ENCODE measurements around the gene PRDM16.

PRDM16 gene

DNA sequence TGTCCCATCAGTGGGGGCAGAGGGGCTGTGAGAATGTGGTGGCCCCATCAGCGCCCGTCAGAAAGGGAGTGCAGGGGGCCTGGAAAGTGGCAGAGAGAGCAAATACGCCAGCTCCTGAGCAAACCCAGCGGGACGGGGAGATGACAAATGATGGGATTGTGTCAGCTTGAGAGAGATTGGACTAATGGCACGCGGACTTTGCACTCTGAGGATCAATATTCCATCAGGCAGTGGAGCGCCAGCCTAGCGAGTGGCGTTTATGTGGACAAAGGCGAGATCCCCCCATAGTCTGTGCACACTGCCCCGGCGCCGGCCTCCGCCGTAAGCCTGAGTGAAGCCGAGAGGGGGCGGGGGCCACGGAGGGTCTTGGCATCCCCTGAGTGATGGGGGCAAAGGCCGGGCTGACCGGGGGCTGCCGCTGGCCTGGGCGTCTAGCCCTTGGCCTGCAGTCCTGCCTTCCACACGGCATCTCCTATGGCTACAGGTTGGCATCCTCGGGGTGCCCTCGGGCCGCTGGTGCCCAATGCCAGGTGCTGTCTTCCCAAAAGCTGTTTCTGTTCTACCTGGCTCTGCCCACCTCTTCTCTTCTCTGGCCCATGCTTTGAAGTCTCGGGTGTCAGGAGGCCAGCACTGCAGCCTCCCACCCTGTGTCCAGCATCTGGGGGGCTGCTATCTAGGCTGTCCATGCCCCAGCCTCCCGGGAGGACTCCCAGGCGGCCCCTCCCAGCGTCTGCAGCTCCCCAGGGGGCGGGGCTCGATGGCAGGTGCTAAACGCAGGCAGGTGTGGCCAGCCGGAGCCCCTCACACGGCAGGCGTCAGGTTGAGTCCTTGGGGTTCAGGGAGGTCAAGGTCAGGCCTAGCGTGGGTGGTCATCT, 46.5 kb downstream of the PRDM16 start:
- H3K27ac Mint-ChIP-seq = no peak overlapping the region
- no peaks in the 10 kb centered on the region for H3K4me1 Mint-ChIP-seq
- CTCF ChIA-PET = no interaction called here
- no peaks in the 10 kb centered on the region for H3K36me3 Mint-ChIP-seq
- H3K27me3 Mint-ChIP-seq = no peaks in the 10 kb centered on the region
- no peak overlapping the region for H3K4me3 Mint-ChIP-seq
- H3K9me3 Mint-ChIP-seq = no peaks in the 10 kb centered on the region
- DNase-seq = no peak

DNA sequence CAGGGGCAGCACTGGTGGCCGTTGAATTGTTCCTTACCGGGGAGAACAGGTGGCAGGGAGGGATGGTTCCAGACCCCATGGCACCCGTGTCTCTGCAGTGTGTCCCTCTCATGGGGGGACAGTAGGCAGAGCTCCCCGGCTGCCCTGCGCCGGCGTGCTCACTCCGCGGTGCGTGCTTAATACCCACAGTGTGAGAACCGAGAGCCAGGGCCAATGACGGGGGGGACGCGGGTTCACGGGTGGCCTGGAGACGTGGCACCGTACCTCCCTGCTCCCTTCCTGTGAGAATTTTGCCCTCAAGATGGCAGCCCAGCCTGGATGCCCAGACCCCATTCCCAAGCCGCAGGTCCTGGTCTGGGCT, 47.1 kb downstream of the PRDM16 start:
- Mint-ChIP-seq H3K4me1 (no peaks in the 10 kb centered on the region), H3K4me3 (no peak overlapping the region), H3K27ac (no peak overlapping the region), H3K9me3 (no peaks in the 10 kb centered on the region), H3K27me3 (no peaks in the 10 kb centered on the region), H3K36me3 (no peaks in the 10 kb centered on the region)
- no peak for DNase-seq
- CTCF ChIA-PET = no interaction called here

- CTCF ChIA-PET = no interaction called here
- no peaks in the 10 kb centered on the region for H3K36me3 Mint-ChIP-seq
- DNase-seq = no peak
- H3K9me3 Mint-ChIP-seq = no peaks in the 10 kb centered on the region
- H3K27ac Mint-ChIP-seq = no peak overlapping the region
- H3K4me1 Mint-ChIP-seq = no peaks in the 10 kb centered on the region
- H3K4me3 Mint-ChIP-seq = no peak overlapping the region
- H3K27me3 Mint-ChIP-seq = no peaks in the 10 kb centered on the region
Observed at GRCh38 chr1:3116560-3116959, 47.6 kb downstream of the PRDM16 start.

DNA sequence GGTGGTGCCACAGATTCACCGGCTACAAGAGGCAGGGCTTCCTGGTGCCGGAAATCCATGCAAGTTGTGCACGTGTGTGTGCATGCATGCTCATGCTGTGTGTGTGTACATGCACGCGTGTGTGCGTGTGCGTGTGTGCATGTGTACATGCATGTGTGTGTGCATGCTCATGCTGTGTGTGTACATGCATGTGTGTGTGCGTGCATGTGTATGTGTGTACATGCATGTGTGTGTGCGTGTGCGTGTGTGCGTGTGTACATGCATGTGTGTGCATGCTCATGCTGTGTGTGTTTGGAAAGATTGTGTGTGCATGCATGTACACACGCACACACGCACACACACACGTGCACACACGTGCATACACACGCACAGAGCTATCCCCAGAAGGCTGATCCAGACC, 48.9 kb downstream of the PRDM16 start:
- no peaks in the 10 kb centered on the region for H3K36me3 Mint-ChIP-seq
- H3K4me1 Mint-ChIP-seq = no peaks in the 10 kb centered on the region
- H3K27ac Mint-ChIP-seq = no peak overlapping the region
- DNase-seq = no peak
- H3K27me3 Mint-ChIP-seq = no peaks in the 10 kb centered on the region
- H3K4me3 Mint-ChIP-seq = no peak overlapping the region
- CTCF ChIA-PET = no interaction called here
- H3K9me3 Mint-ChIP-seq = no peaks in the 10 kb centered on the region

- H3K27me3 Mint-ChIP-seq = no peaks in the 10 kb centered on the region
- no peaks in the 10 kb centered on the region for H3K4me1 Mint-ChIP-seq
- no peaks in the 10 kb centered on the region for H3K36me3 Mint-ChIP-seq
- no peak for DNase-seq
- H3K4me3 Mint-ChIP-seq = no peak overlapping the region
- no peak overlapping the region for H3K27ac Mint-ChIP-seq
- no peaks in the 10 kb centered on the region for H3K9me3 Mint-ChIP-seq
- CTCF ChIA-PET = no interaction called here
Observed at GRCh38 chr1:3119061-3119460, 50.1 kb downstream of the PRDM16 start.

DNA sequence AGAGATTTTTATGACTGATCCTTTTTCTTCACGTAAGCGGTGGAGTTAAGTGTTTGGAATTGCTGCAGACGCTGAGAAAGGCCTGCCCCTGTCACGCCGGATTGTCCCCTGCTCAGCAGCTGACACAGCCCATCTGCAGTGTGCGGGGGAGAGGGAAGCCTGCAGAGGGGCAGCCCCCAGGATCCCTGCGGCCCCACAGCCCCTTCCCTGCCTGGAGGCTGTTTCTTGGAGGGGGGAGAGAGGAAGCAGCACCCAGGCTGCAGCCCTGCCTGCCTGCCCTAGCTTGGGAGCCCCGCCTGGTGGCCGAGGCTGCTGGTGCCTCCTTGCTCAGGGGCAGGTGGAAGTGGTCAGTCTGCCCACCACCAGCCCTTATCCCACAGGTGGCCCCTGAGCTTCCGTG, 50.7 kb downstream of the PRDM16 start:
- H3K4me3 Mint-ChIP-seq = no peak overlapping the region
- no peaks in the 10 kb centered on the region for H3K9me3 Mint-ChIP-seq
- no peak for DNase-seq
- no peaks in the 10 kb centered on the region for H3K27me3 Mint-ChIP-seq
- no peaks in the 10 kb centered on the region for H3K36me3 Mint-ChIP-seq
- H3K4me1 Mint-ChIP-seq = no peaks in the 10 kb centered on the region
- no peak overlapping the region for H3K27ac Mint-ChIP-seq
- CTCF ChIA-PET = no interaction called here

DNA sequence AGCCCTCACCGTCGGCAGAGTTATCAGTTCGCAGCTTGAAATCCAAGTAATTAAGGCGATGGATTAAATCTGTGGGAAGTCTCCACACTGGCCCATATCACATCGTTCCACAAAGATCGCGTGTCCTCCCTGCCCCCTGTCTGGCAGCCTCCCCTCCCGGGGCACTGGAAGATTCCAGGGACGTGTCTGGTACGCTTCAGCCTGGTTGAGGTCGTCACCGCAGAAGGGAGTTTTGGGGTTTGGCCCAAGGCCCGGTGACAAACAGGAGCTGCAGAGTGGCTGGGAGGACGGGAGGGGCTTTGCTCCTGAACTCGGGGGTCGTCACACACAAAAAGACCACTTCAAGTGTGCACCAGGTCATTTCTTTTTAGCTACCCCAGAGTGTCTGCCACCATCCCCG, 51.1 kb downstream of the PRDM16 start:
- no peaks in the 10 kb centered on the region for H3K27me3 Mint-ChIP-seq
- no peak for DNase-seq
- H3K27ac Mint-ChIP-seq = no peak overlapping the region
- CTCF ChIA-PET = no interaction called here
- H3K4me3 Mint-ChIP-seq = no peak overlapping the region
- H3K9me3 Mint-ChIP-seq = no peaks in the 10 kb centered on the region
- no peaks in the 10 kb centered on the region for H3K4me1 Mint-ChIP-seq
- H3K36me3 Mint-ChIP-seq = no peaks in the 10 kb centered on the region

DNA sequence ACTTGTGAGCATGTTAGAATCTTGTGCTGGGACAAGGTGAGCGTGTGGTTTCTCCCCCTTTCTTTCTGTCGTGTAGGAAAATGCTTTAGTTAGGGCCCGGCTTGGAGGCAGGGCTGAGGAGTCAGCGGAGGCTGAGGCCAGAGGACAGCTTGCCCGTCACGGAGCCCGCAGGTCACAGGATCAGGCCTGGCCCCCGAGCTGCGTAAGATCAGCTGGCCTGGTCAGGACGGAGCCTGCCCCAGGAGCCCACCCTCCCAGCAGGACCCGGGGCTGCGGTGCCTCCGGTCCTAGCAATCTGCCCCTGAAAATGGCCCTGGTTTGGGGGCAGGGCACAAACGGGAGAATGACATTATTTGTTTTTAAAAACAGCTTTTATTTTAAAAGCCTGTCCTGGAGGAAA, 52.0 kb downstream of the PRDM16 start:
- Mint-ChIP-seq H3K27me3 (no peaks in the 10 kb centered on the region), H3K4me1 (no peaks in the 10 kb centered on the region), H3K27ac (no peak overlapping the region), H3K4me3 (no peak overlapping the region), H3K36me3 (no peaks in the 10 kb centered on the region), H3K9me3 (no peaks in the 10 kb centered on the region)
- CTCF ChIA-PET = no interaction called here
- DNase-seq = no peak

DNA sequence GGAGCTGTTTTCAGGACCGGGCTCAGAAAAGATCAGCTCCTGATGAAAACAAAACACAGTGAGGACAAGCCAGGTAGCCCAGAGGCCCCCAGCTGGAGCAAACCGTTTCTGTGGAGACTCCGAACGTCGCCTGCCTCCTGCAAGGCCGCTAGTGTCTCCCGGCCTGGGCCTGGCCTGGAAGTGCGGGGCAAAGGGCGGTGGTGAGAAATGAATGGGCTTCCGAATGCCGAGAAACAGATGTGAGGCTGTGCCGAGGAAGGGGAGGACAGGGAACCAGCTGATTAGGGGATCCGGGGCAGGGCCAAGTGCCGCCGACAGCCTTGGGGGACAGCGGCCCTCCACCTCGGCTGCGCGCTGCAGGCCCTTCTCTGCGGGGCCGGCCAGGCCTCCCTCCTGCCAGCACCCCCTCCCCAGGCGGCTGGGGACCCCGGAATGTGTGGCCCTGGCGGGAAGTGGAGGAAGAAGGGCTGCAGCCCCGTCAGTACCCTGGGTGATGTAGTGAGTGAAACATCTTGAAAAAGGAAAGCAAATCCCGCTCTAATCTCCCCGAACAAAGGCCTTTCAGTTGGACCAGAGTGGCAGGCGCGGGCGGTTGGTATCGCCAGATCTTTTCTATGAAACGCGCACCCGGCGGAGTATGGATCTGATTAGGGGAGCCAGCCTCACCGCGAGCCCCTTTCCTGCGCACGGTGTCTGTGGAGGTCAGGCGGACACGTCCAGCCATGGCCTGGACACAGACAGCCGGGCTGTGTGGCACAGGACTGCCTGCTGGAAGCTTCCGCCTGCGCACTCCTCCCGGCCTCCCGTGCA, 52.6 kb downstream of the PRDM16 start:
- CTCF ChIA-PET = no interaction called here
- H3K9me3 Mint-ChIP-seq = no peaks in the 10 kb centered on the region
- no peak overlapping the region for H3K4me3 Mint-ChIP-seq
- H3K27ac Mint-ChIP-seq = no peak overlapping the region
- no peaks in the 10 kb centered on the region for H3K36me3 Mint-ChIP-seq
- H3K4me1 Mint-ChIP-seq = no peaks in the 10 kb centered on the region
- no peaks in the 10 kb centered on the region for H3K27me3 Mint-ChIP-seq
- no peak for DNase-seq

- H3K4me3 Mint-ChIP-seq = no peak overlapping the region
- H3K36me3 Mint-ChIP-seq = no peaks in the 10 kb centered on the region
- H3K4me1 Mint-ChIP-seq = no peaks in the 10 kb centered on the region
Observed at GRCh38 chr1:3122311-3122710, 53.3 kb downstream of the PRDM16 start.

DNA sequence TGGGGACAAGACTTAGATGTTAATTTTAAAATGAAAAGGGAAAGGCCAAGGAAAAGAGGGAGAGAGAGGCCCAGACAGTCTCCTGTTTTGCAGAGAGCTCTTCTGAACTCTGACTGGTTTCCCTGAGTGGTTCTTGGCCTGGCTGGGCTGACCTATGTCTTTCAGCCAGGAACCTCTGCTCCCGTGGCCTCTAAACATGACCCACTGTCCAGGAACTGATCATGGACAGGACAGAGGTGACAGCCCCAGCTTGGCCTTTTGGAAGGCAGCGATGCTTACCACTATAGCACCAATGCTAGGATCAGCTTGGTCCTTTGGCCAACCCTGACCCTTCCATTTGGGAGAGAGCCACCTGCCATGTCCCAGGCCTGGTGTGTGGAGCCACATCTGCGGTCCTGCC, 55.2 kb downstream of the PRDM16 start:
- no peaks in the 10 kb centered on the region for H3K4me1 Mint-ChIP-seq
- no peaks in the 10 kb centered on the region for H3K9me3 Mint-ChIP-seq
- H3K36me3 Mint-ChIP-seq = no peaks in the 10 kb centered on the region
- H3K4me3 Mint-ChIP-seq = no peak overlapping the region
- CTCF ChIA-PET = no interaction called here
- no peaks in the 10 kb centered on the region for H3K27me3 Mint-ChIP-seq
- no peak for DNase-seq
- peak overlapping the region; percentile 49 for H3K27ac Mint-ChIP-seq

More at GRCh38 chr1:3122311-3122710, 53.3 kb downstream of the PRDM16 start:
- H3K9me3 Mint-ChIP-seq = no peaks in the 10 kb centered on the region
- no peak for DNase-seq
- no peak overlapping the region for H3K27ac Mint-ChIP-seq
- no peaks in the 10 kb centered on the region for H3K27me3 Mint-ChIP-seq
- CTCF ChIA-PET = no interaction called here

DNA sequence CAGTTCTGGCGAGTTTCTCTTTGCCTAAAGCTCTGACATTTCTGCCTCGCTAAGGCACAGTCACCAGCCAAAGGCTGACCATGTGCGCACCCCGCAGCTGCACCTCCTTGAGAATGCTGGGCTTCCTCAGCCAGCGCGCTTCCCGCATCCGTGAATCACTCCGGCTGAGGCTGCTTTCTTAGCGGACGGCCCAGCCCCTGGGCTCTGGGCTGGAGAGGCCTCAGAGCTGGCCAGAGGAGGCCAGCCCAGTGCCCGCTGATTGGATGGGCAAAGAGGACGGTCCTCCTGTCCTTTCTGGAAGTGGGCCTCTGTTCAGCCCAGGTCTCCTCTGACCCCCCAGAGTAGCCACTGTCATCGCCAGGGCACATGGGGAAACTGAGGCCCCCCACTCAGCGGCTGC, 56.1 kb downstream of the PRDM16 start:
- Mint-ChIP-seq H3K27ac (no peak overlapping the region), H3K27me3 (no peaks in the 10 kb centered on the region), H3K36me3 (no peaks in the 10 kb centered on the region), H3K4me1 (no peaks in the 10 kb centered on the region), H3K9me3 (no peaks in the 10 kb centered on the region), H3K4me3 (no peak overlapping the region)
- DNase-seq = no peak
- CTCF ChIA-PET = no interaction called here

GRCh38 chr1:3125546-3126368, 56.8 kb downstream of the PRDM16 start:
- H3K36me3 Mint-ChIP-seq = no peaks in the 10 kb centered on the region
- no peak for DNase-seq
- no peak overlapping the region for H3K27ac Mint-ChIP-seq
- H3K4me1 Mint-ChIP-seq = no peaks in the 10 kb centered on the region
- CTCF ChIA-PET = no interaction called here
- no peaks in the 10 kb centered on the region for H3K27me3 Mint-ChIP-seq
- H3K4me3 Mint-ChIP-seq = no peak overlapping the region
- H3K9me3 Mint-ChIP-seq = no peaks in the 10 kb centered on the region

DNA sequence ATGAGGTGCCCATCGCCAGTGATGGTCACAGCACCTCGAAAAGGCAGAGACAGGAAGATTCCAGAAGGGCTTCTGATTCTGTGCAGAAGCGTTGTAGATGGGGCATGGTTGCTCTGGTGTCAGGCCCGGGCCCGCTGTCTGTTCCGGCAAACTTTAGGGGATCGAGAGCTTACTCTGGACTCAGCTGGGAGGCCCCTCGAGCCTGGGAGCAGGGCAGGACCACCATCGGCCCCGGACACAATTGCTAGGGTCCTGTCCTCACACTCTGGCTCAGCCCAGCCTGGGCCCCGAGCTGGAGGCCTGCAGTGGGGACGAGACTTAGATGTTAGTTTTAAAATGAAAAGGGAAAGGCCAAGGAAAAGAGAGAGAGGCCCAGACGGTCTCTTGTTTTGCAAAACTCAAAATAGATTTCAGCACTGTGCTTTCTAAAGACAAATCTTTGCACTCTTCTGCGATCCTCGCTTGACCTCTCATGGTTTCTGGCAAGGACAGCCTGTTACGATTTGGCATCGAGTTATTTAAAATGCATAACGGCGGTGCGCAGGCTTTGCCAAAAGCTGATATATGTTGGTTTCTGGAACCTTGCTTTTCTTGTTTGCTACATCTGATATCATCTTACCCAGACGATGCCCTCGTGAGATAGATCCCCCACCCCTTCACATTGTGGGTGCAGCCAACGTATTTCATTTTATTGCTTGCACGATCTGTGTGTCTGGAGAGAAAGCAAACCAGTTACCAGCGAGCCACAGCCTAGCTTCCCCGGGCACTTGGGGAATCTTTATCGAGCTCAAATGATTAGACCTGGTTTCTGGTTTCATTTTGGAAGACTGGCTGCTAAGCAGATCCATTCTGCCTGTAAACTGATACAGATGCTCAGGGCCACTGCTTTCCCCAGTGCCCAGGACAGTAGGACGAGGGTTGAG, 58.0 kb downstream of the PRDM16 start:
- H3K9me3 Mint-ChIP-seq = no peaks in the 10 kb centered on the region
- H3K4me1 Mint-ChIP-seq = no peaks in the 10 kb centered on the region
- no peak overlapping the region for H3K27ac Mint-ChIP-seq
- no peak overlapping the region for H3K4me3 Mint-ChIP-seq
- no peaks in the 10 kb centered on the region for H3K36me3 Mint-ChIP-seq
- no peak for DNase-seq
- H3K27me3 Mint-ChIP-seq = no peaks in the 10 kb centered on the region
- CTCF ChIA-PET = no interaction called here

Measured in activated naive CD4-positive, alpha-beta T cell treated with anti-CD3 and anti-CD28 coated beads, Interleukin-2, amount 10 ng/mL, durations not matched to agents 7 days and 5 days (primary cell).